Amygdala (tissue), 56 donors: ENCODE measurements around the gene SERPINB12.

Experiments used
- DNase-seq, 56 donors: peaks; one replicate each; lab custom pipeline; 2025; lab: John Stamatoyannopoulos, UW

The SERPINB12 gene

GRCh38 chr18:63550068-63550467 is 7.9 kb downstream of the SERPINB12 start:
- DNase-seq = no peak

- DNase-seq = no peak
Measured at GRCh38 chr18:63551769-63552168, 9.6 kb downstream of the SERPINB12 start.

- DNase-seq = no peak
Measured at GRCh38 chr18:63552581-63552980, 10.4 kb downstream of the SERPINB12 start.

- DNase-seq = no peak
Measured at GRCh38 chr18:63553081-63553480, 10.9 kb downstream of the SERPINB12 start.

GRCh38 chr18:63559567-63560491 is 17.7 kb downstream of the SERPINB12 start:
- DNase-seq = no peak

GRCh38 chr18:63562284-63562683 is 20.1 kb downstream of the SERPINB12 start:
- DNase-seq = no peak

- no peak for DNase-seq
Measured at GRCh38 chr18:63564021-63564420, 21.9 kb downstream of the SERPINB12 start.

- no peak for DNase-seq
Measured at GRCh38 chr18:63564561-63564960, 22.4 kb downstream of the SERPINB12 start.

GRCh38 chr18:63567276-63567675 is 25.1 kb downstream of the SERPINB12 start:
- no peak for DNase-seq

GRCh38 chr18:63567825-63568224 is 25.7 kb downstream of the SERPINB12 start:
- no peak for DNase-seq

GRCh38 chr18:63570721-63571120 is 28.6 kb downstream of the SERPINB12 start:
- DNase-seq = no peak

- no peak for DNase-seq
Measured at GRCh38 chr18:63575681-63576080, 33.5 kb downstream of the SERPINB12 start.

- DNase-seq = peak in 2 of 56 donors; percentile 1 to 45
Measured at GRCh38 chr18:63578357-63578958, 36.3 kb downstream of the SERPINB12 start.

GRCh38 chr18:63579616-63580015 is 37.4 kb downstream of the SERPINB12 start:
- DNase-seq = no peak

- DNase-seq = no peak
Measured at GRCh38 chr18:63585988-63586387, 43.8 kb downstream of the SERPINB12 start.

- no peak for DNase-seq
Measured at GRCh38 chr18:63586431-63586830, 44.3 kb downstream of the SERPINB12 start.

- no peak for DNase-seq
Measured at GRCh38 chr18:63586966-63587365, 44.8 kb downstream of the SERPINB12 start, which contains the start of gene SERPINB13. Gene SERPINB13, plus strand, starts transcription at chr18:63587343. Its CDS starts 1,325 bp downstream, at chr18:63588668.

GRCh38 chr18:63588909-63589308 is 46.7 kb downstream of the SERPINB12 start:
- DNase-seq = no peak

GRCh38 chr18:63590373-63590772 is 48.2 kb downstream of the SERPINB12 start:
- no peak for DNase-seq

- DNase-seq = no peak
Measured at GRCh38 chr18:63590966-63591695, 49.0 kb downstream of the SERPINB12 start.

GRCh38 chr18:63591725-63592124 is 49.6 kb downstream of the SERPINB12 start:
- DNase-seq = no peak
